Ovary (tissue), 3 donors: ENCODE data around the gene PSMC6.

Experiments
- CTCF ChIP-seq, 3 donors: fragments of 450-650 bp in 2 of 3; fragments of 200-600 bp in 1 of 3; IDR thresholded peaks; one replicate each; pipeline versions ENCODE4 v1.5.1 to v1.8.0; 2016 to 2022; ENCODE audit warnings: antibody characterized with exemption in 3 of 3, mild to moderate bottlenecking in 1 of 3
- POLR2A ChIP-seq: fragments of 450-650 bp; IDR thresholded peaks from one replicate; pipeline ENCODE4 v1.6.1; 2017; ENCODE audit warnings: antibody characterized with exemption, mild to moderate bottlenecking, moderate library complexity
- donor health status: DM: no; HTN: no; CAD: no.

GRCh38 chr14:52730709-52731111 is 23.7 kb downstream of the PSMC6 start:
- TF ChIP-seq CTCF (IDR thresholded peaks at IDR 0.05) (no peak), POLR2A (no peak)
